Liver (tissue), 3 donors: Measurements from ENCODE around the gene KMT2B.

Experiments
- ATF3 ChIP-seq: IDR thresholded peaks from 2 replicates; pipeline ENCODE4 v1.6.1; 2016; ENCODE audit warnings: antibody characterized with exemption
- CTCF ChIP-seq: fragments of 150-350 bp; IDR thresholded peaks from 2 replicates; pipeline ENCODE4 v1.5.1; 2017; ENCODE audit warnings: improper control_type of control experiment, low read depth, low read length; ENCODE audit not compliant: missing input control
- EGR1 ChIP-seq, 2 donors: IDR thresholded peaks; 2 replicates each; pipeline ENCODE4 v1.6.1; 2016 to 2018; ENCODE audit warnings: antibody characterized with exemption in 2 of 2, low read depth in 2 of 2
- HNF4A ChIP-seq, 2 donors: conservative IDR thresholded peaks; 2 replicates each; pipeline ENCODE4 v1.6.1; 2016; ENCODE audit warnings: antibody characterized with exemption in 2 of 2, mild to moderate bottlenecking in 2 of 2
- RAD21 ChIP-seq, 2 donors: IDR thresholded peaks; 2 replicates each; pipeline ENCODE4 v1.6.1; 2016; ENCODE audit warnings: antibody characterized with exemption in 2 of 2, mild to moderate bottlenecking in 2 of 2
- SP1 ChIP-seq: IDR thresholded peaks from 2 replicates; pipeline ENCODE4 v1.6.1; 2018; ENCODE audit warnings: antibody characterized with exemption, mild to moderate bottlenecking
- YY1 ChIP-seq: IDR thresholded peaks from 2 replicates; pipeline ENCODE4 v1.6.1; 2016; ENCODE audit warnings: antibody characterized with exemption, mild to moderate bottlenecking
- donor health status: healthy.
- donor health status: healthy.

GRCh38 chr19:35782589-35782988, 64.8 kb downstream of the KMT2B start:
- TF ChIP-seq CTCF (no peak), ATF3 (no peak), HNF4A (conservative IDR thresholded peaks at IDR 0.05) (no peak), EGR1 (IDR thresholded peaks at IDR 0.05; ENCODE audit: low read depth in 2 of 2) (no peak), SP1 (no peak), YY1 (no peak), RAD21 (IDR thresholded peaks at IDR 0.05) (no peak)
